Activated CD8-positive, alpha-beta T cell treated with anti-CD3 and anti-CD28 coated beads for 36 hours (primary cell): ENCODE measurements around the gene HOOK1. TPM values are rescaled to one million over a fixed set of nuclear protein-coding genes. Genes with fewer than 3 reads are reported as not detected.
"Not testable (repeated sequence)": the region's sequence is repeated elsewhere in the genome, so short reads cannot be mapped to it uniquely, and the experiment has no call there.

Experiments used
- ATAC-seq: fragments of 200-7000 bp; cut with Tn5 transposase; one replicate; pipeline ENCODE4 v1.10.0; 2021; ENCODE audit warnings: mild to moderate bottlenecking, moderate library complexity
- CTCF ChIA-PET: fragments of 350-600 bp; sonication (Branson Sonifier 250); formaldehyde crosslinking; loops from one replicate; lab custom pipeline; 2021; ENCODE audit warnings: antibody characterized with exemption; lab: Charles Lee
- POLR2A ChIA-PET: fragments of 350-600 bp; sonication (Branson Sonifier 250); formaldehyde crosslinking; loops from one replicate; lab custom pipeline; 2021; ENCODE audit warnings: antibody characterized with exemption; lab: Charles Lee
- DNase-seq: peaks from one replicate; pipeline ENCODE4 v3.0.0-alpha.2; 2020
- H3K27ac Mint-ChIP-seq: one replicate; pipeline ENCODE4 v1.8.0; 2021; ENCODE audit warnings: mild to moderate bottlenecking, mixed read lengths
- H3K27me3 Mint-ChIP-seq: one replicate; pipeline ENCODE4 v1.8.0; 2021; ENCODE audit warnings: mixed read lengths
- H3K36me3 Mint-ChIP-seq: one replicate; pipeline ENCODE4 v1.8.0; 2021; ENCODE audit warnings: low read depth, mixed read lengths
- H3K4me1 Mint-ChIP-seq: one replicate; pipeline ENCODE4 v1.8.0; 2021; ENCODE audit warnings: low read depth, mixed read lengths
- H3K4me3 Mint-ChIP-seq: one replicate; pipeline ENCODE4 v1.8.0; 2021; ENCODE audit warnings: mild to moderate bottlenecking, moderate library complexity, mixed read lengths
- H3K9me3 Mint-ChIP-seq: one replicate; pipeline ENCODE4 v1.8.0; 2021; ENCODE audit warnings: mixed read lengths
- intact Hi-C: fragments of 100-400 bp; cut with micrococcal nuclease; formaldehyde crosslinking; loops from one replicate; pipeline ENCODE4 v1.10.0; 2022
- total RNA-seq, 2 experiments: library from RNA; stranded (reverse); gene quantifications; one replicate each; pipeline ENCODE4 v1.2.3, GENCODE V29; 2021
- TF ChIP-seq, protein P1 (sequence below): fragments of 200-600 bp; IDR thresholded peaks from one replicate; pipeline ENCODE4 v1.8.0; 2022; ENCODE audit warnings: antibody characterized with exemption, mild to moderate bottlenecking

The HOOK1 gene
- total RNA-seq, 2 experiments from 2014 or later = 13.3 to 15.9 TPM

DNA sequence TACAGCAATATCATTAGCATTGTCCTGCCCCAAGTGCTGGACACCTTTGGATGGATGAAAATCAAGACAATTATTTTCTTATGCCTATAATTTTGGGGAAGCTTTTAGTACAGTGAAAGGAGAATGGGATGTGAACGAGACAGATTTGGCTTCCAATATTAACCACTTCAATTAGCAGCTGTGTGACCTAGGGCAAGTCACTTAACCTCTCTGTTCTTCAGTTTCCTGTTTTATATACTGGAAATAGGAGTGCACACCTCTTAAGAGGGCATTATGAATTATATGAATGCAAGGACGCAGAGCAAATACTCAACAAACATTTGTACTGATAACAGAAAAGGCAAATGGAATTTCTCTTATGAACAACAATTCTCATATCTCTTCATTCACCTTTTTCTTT is 93.3 kb downstream of the HOOK1 start:
- Mint-ChIP-seq H3K27ac (no peak overlapping the region), H3K36me3 (peaks cover 8% of the 10 kb centered on the region), H3K4me1 (no peaks in the 10 kb centered on the region), H3K9me3 (no peaks in the 10 kb centered on the region), H3K27me3 (no peaks in the 10 kb centered on the region), H3K4me3 (no peak overlapping the region)
- ATAC-seq (no peak), DNase-seq (no peak)
- ChIA-PET POLR2A (no interaction called here), CTCF (no interaction called here)
- intact Hi-C loops = no loop called here
- TF ChIP-seq, protein P1, sequence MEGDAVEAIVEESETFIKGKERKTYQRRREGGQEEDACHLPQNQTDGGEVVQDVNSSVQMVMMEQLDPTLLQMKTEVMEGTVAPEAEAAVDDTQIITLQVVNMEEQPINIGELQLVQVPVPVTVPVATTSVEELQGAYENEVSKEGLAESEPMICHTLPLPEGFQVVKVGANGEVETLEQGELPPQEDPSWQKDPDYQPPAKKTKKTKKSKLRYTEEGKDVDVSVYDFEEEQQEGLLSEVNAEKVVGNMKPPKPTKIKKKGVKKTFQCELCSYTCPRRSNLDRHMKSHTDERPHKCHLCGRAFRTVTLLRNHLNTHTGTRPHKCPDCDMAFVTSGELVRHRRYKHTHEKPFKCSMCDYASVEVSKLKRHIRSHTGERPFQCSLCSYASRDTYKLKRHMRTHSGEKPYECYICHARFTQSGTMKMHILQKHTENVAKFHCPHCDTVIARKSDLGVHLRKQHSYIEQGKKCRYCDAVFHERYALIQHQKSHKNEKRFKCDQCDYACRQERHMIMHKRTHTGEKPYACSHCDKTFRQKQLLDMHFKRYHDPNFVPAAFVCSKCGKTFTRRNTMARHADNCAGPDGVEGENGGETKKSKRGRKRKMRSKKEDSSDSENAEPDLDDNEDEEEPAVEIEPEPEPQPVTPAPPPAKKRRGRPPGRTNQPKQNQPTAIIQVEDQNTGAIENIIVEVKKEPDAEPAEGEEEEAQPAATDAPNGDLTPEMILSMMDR = no peak

DNA sequence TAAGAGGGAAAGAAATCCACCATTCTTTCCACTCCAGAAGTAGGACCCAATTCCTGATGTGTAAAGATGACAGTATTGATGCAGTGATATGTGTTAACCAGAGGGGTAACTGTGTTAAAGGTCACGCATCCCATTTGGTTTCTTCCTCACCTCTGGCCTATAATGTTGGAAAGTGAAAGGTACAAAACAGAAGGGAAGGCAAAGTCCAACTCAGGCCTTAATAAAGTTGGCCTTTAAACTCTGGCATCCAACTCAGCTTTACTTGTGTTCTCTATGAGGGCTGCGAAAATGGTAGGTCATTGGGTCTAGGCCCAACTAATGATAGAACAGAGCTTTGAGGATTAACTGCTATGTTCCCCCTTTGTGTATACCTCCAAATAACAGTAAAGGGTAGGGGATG is 93.9 kb downstream of the HOOK1 start:
- no peak for ATAC-seq
- no peaks in the 10 kb centered on the region for H3K4me1 Mint-ChIP-seq
- peaks cover 8% of the 10 kb centered on the region for H3K36me3 Mint-ChIP-seq
- ChIA-PET POLR2A (no interaction called here), CTCF (no interaction called here)
- DNase-seq = no peak
- H3K4me3 Mint-ChIP-seq = no peak overlapping the region
- H3K9me3 Mint-ChIP-seq = no peaks in the 10 kb centered on the region
- no peak overlapping the region for H3K27ac Mint-ChIP-seq
- intact Hi-C loops = no loop called here
- TF ChIP-seq, protein P1 = no peak
- H3K27me3 Mint-ChIP-seq = no peaks in the 10 kb centered on the region

DNA sequence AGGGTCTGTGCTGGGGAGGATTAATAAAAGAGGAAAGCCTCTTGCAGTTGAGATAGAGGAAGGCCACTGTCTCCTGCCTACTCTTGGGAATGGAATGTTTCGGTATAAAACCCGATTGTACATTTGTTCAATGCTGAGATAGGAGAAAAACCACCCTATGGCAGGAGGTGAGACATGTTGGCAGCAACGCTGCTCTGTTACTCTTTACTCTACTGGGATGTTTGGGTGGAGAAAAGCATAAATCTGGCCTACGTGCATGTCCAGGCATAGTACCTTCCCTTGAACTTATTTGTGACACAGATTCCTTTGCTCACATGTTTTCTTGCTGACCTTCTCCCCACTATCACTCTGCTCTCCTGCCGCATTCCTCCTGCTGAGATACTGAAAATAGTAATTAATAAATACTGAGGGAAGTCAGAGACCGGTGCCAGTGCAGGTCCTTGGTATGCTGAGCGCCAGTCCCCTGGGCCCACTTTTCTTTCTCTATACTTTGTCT is 100.1 kb downstream of the HOOK1 start:
- H3K4me1 Mint-ChIP-seq, CTCF ChIA-PET, H3K27me3 Mint-ChIP-seq, POLR2A ChIA-PET, DNase-seq, H3K4me3 Mint-ChIP-seq, H3K36me3 Mint-ChIP-seq, H3K27ac Mint-ChIP-seq, ATAC-seq, H3K9me3 Mint-ChIP-seq, intact Hi-C loops: not testable (repeated sequence)

DNA sequence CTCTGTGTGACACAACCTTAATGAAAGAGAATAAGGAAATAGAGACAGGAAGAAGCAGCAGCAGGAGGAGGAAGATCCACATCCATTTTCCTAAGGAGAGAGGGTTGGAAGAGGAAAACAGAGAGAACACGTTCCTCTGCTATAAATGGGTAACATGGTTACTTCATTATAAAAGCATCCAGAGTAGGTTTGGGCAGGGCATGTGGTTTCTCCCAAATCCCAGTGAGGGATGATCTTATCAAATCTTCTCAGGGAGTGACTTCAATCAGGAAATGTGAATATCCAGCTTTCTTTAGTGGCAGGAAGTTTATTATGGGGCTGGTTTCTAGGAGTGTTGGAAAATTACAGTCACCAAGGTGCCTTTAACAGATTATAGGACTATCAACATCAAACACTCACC is 100.8 kb downstream of the HOOK1 start:
- Mint-ChIP-seq H3K27me3 (peaks cover 2% of the 10 kb centered on the region), H3K4me1 (no peaks in the 10 kb centered on the region), H3K27ac (no peak overlapping the region), H3K36me3 (peaks cover 3% of the 10 kb centered on the region), H3K9me3 (no peaks in the 10 kb centered on the region), H3K4me3 (no peak overlapping the region)
- TF ChIP-seq, protein P1 = no peak
- intact Hi-C loops = no loop called here
- ChIA-PET CTCF (interaction anchor here (1.0 kb wide), 1 partner anchor 32 kb away, joined by 3 read pairs; no protein-coding TSS in a partner anchor), POLR2A (no interaction called here)
- ATAC-seq = no peak
- DNase-seq = no peak

DNA sequence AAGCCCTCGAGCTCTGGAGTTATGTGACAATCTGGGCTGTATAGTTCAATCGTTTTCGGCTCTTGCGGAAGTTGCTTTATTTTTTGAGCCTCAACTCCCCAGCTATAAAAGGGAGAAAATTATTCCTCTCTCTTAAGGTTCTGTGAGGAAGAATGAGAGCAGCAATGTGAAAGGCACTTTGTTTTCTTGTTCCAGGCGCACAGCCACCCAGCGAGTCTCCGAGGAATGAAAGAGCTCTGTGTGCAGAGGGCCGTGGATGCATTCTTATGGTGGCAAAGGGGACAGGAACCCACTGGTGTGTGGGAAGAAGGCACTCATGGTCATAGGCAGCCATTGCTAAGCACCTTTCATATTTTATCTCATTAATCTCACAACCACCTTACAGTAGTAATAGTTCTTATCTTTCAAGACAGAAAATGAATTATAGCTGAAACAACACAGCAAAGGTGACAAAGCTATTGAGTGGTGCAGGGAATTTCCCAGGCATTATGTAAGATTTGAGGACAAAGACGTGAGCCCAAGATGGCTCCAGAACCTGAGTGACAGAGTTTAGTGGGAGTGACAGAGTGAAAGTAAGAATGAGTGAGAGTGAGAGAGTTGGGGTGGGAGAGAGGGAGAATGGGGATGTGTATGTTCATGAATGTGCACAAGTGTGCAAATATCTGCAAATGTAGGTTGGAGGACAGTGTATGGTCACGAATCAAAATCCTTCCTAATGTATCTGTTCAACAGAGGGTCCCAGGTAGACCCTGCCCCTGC is 102.5 kb downstream of the HOOK1 start:
- peaks cover 2% of the 10 kb centered on the region for H3K27me3 Mint-ChIP-seq
- TF ChIP-seq, protein P1 = no peak
- CTCF ChIA-PET = interaction anchor here (1.2 kb wide), 1 partner anchor 30 kb away, joined by 4 read pairs; no protein-coding TSS in a partner anchor

More for the DNA sequence above, 102.5 kb downstream of the HOOK1 start:
- DNase-seq (no peak), ATAC-seq (no peak)
- no peak overlapping the region for H3K4me3 Mint-ChIP-seq
- H3K36me3 Mint-ChIP-seq = no peaks in the 10 kb centered on the region
- intact Hi-C loops = no loop called here
- H3K4me1 Mint-ChIP-seq = no peaks in the 10 kb centered on the region
- no peak overlapping the region for H3K27ac Mint-ChIP-seq
- POLR2A ChIA-PET = no interaction called here
- H3K9me3 Mint-ChIP-seq = no peaks in the 10 kb centered on the region
